HCT116 (cell line): ENCODE results near the gene ARPP21. TPM values are rescaled to one million over a fixed set of nuclear protein-coding genes. Genes with fewer than 3 reads are reported as not detected.

ENCODE experiments used
- ATAC-seq: fragments of 200-7000 bp; cut with Tn5 transposase; 2 replicates; pipeline ENCODE4 v1.9.1; 2020; ENCODE audit warnings: mild to moderate bottlenecking, moderate library complexity
- BruUV-seq: library from RNA; stranded (reverse); fragments of 400-500 nt; replicated peaks from 2 replicates; lab custom pipeline; 2021; lab: Mats Ljungman, UMichigan
- CTCF ChIA-PET: fragments of 300-600 bp; sonication (Branson Sonifier 250); formaldehyde crosslinking; loops from one replicate; lab custom pipeline; 2021; ENCODE audit warnings: antibody characterized with exemption; lab: Charles Lee
- POLR2A ChIA-PET: fragments of 300-600, 350-600 bp; sonication (Branson Sonifier 250); formaldehyde crosslinking; loops from one replicate; lab custom pipeline; 2021; ENCODE audit warnings: antibody characterized with exemption; lab: Charles Lee
- RAD21 ChIA-PET, 2 experiments: fragments of 300-600 bp; sonication (Branson Sonifier 250); formaldehyde crosslinking; loops; one replicate each; lab custom pipeline; 2023; ENCODE audit warnings: low total read pairs in 2 of 2; ENCODE audit not compliant: uncharacterized antibody in 2 of 2, unreplicated experiment in 2 of 2, low non-redundant PET in 1 of 2; lab: Charles Lee
- DNase-seq: peaks from one replicate; pipeline ENCODE4 v3.0.0-alpha.2; 2010; ENCODE audit warnings: low read depth, low spot score
- H2AFZ ChIP-seq: fragments of 200-600 bp; shearing (Covaris generic), sonication (generic); 2 replicates; pipeline ENCODE4 v1.6.1; 2017; ENCODE audit warnings: low read depth, mixed run types, mixed read lengths, antibody characterized with exemption, low read length; ENCODE audit not compliant: poor library complexity, severe bottlenecking
- H3K27ac ChIP-seq: 2 replicates; pipeline ENCODE4 v1.5.1; 2012; ENCODE audit warnings: low read depth, low read length
- H3K27me3 ChIP-seq: fragments of 200-600 bp; sonication (generic); 2 replicates; pipeline ENCODE4 v1.6.1; 2016; ENCODE audit warnings: mixed run types, low read length, mixed read lengths; ENCODE audit not compliant: insufficient read depth
- H3K36me3 ChIP-seq, 2 experiments: fragments of 200-500 bp in 1 of 2; fragments of 200-600 bp in 1 of 2; sonication (Bioruptor generic) in 1 of 2; sonication (generic) in 1 of 2; 2 replicates each; pipeline versions ENCODE4 v1.5.1 to v1.6.1; 2014 to 2016; ENCODE audit warnings: low read length in 2 of 2, inconsistent platforms in 1 of 2, mixed read lengths in 1 of 2, mixed run types in 1 of 2; ENCODE audit not compliant: insufficient read depth in 2 of 2, control insufficient read depth in 1 of 2
- H3K4me1 ChIP-seq, 2 experiments: fragments of 200-600 bp in 1 of 2; sonication (generic) in 1 of 2; 2 replicates each; pipeline versions ENCODE4 v1.5.1 to v1.6.1; 2012 to 2017; ENCODE audit warnings: low read length in 2 of 2, inconsistent platforms in 1 of 2, mild to moderate bottlenecking in 1 of 2, mixed read lengths in 1 of 2, mixed run types in 1 of 2, moderate library complexity in 1 of 2; ENCODE audit not compliant: insufficient read depth in 2 of 2, control insufficient read depth in 1 of 2
- H3K4me2 ChIP-seq: fragments of 200-600 bp; sonication (generic); 2 replicates; pipeline ENCODE4 v1.6.1; 2017; ENCODE audit warnings: mixed run types, low read length, mixed read lengths
- H3K4me3 ChIP-seq, 2 experiments: fragments of 200-600 bp in 1 of 2; sonication (generic) in 1 of 2; replicated peaks in 1 of 2; 2 replicates each; pipeline ENCODE4 v1.5.1; 2011 to 2016; ENCODE audit warnings: low read length in 2 of 2, control low read depth in 1 of 2, low read depth in 1 of 2, mild to moderate bottlenecking in 1 of 2, mixed read lengths in 1 of 2, mixed run types in 1 of 2
- H3K79me2 ChIP-seq: fragments of 200-600 bp; sonication (generic); 2 replicates; pipeline ENCODE4 v1.6.1; 2017; ENCODE audit warnings: mild to moderate bottlenecking, mixed run types, low read length, moderate library complexity, mixed read lengths; ENCODE audit not compliant: insufficient read depth
- H3K9ac ChIP-seq: fragments of 200-600 bp; sonication (generic); 2 replicates; pipeline ENCODE4 v1.6.1; 2016; ENCODE audit warnings: low read length, mixed read lengths
- H3K9me2 ChIP-seq: fragments of 200-600 bp; sonication (generic), shearing (Covaris generic); 2 replicates; pipeline ENCODE4 v1.6.1; 2017; ENCODE audit warnings: mixed run types, mild to moderate bottlenecking, moderate library complexity; ENCODE audit not compliant: insufficient read depth
- H3K9me3 ChIP-seq, 2 experiments: fragments of 200-500 bp in 1 of 2; fragments of 200-600 bp in 1 of 2; sonication (Bioruptor generic) in 1 of 2; sonication (generic) in 1 of 2; 2 replicates each; pipeline ENCODE4 v1.6.1; 2014 to 2017; ENCODE audit warnings: low read length in 2 of 2, mixed read lengths in 2 of 2, inconsistent platforms in 1 of 2, low read depth in 1 of 2, mild to moderate bottlenecking in 1 of 2, mixed run types in 1 of 2, moderate library complexity in 1 of 2; ENCODE audit not compliant: control insufficient read depth in 1 of 2, insufficient read depth in 1 of 2
- H4K20me1 ChIP-seq: fragments of 200-600 bp; sonication (generic), shearing (Covaris generic); 2 replicates; pipeline ENCODE4 v1.6.1; 2017; ENCODE audit warnings: mixed run types, mild to moderate bottlenecking, moderate library complexity; ENCODE audit not compliant: insufficient read depth
- ATF3 ChIP-seq: IDR thresholded peaks from 2 replicates; pipeline ENCODE4 v1.6.1; 2012
- CEBPB ChIP-seq: IDR thresholded peaks from 2 replicates; pipeline ENCODE4 v1.6.1; 2012; ENCODE audit warnings: low read depth
- EGR1 ChIP-seq: IDR thresholded peaks from 2 replicates; pipeline ENCODE4 v1.6.1; 2012; ENCODE audit warnings: low read depth
- ELF1 ChIP-seq: IDR thresholded peaks from 2 replicates; pipeline ENCODE4 v1.6.1; 2012; ENCODE audit warnings: low read depth, borderline replicate concordance
- EZH2 ChIP-seq: fragments of 200-600 bp; sonication (generic); IDR thresholded peaks from 2 replicates; pipeline ENCODE4 v1.6.1; 2017; ENCODE audit warnings: antibody characterized with exemption, mixed run types
- EZH2phosphoT487 ChIP-seq: fragments of 200-600 bp; IDR thresholded peaks from 2 replicates; pipeline ENCODE4 v1.6.1; 2018; ENCODE audit warnings: antibody characterized with exemption, borderline replicate concordance
- FOSL1 ChIP-seq: IDR thresholded peaks from 2 replicates; pipeline ENCODE4 v1.6.1; 2012; ENCODE audit warnings: low read depth
- MAX ChIP-seq: IDR thresholded peaks from 2 replicates; pipeline ENCODE4 v1.6.1; 2012
- POLR2A ChIP-seq: IDR thresholded peaks from 2 replicates; pipeline ENCODE4 v1.7.0; 2011; ENCODE audit warnings: borderline replicate concordance; ENCODE audit not compliant: insufficient read depth, insufficient read length; ENCODE audit errors: extremely low read depth
- RAD21 ChIP-seq: IDR thresholded peaks from 2 replicates; pipeline ENCODE4 v1.6.1; 2012; ENCODE audit warnings: low read depth, mild to moderate bottlenecking
- SP1 ChIP-seq: IDR thresholded peaks from 2 replicates; pipeline ENCODE4 v1.6.1; 2012; ENCODE audit warnings: low read depth
- SRF ChIP-seq: IDR thresholded peaks from 2 replicates; pipeline ENCODE4 v1.6.1; 2012; ENCODE audit warnings: low read depth
- ZNF274 ChIP-seq: fragments of 200-500 bp; sonication (Bioruptor generic); IDR thresholded peaks from 2 replicates; pipeline ENCODE4 v1.6.1; 2014; ENCODE audit warnings: mild to moderate bottlenecking, low read depth, low read length, inconsistent platforms
- intact Hi-C: fragments of 100-400 bp; cut with micrococcal nuclease; formaldehyde crosslinking; loops from 2 replicates; pipeline ENCODE4 v1.10.0; 2022
- total RNA-seq: library from RNA; stranded (reverse); gene quantifications from one replicate; pipeline ENCODE4 v1.2.1, GENCODE V29; 2021; ENCODE audit not compliant: unreplicated experiment

The ARPP21 gene
- total RNA-seq, 1 experiment from 2014 or later = not detected

GRCh38 chr3:35780800-35781199 is 141.5 kb downstream of the ARPP21 start:
- Histone ChIP-seq H3K4me1 (no peaks in the 10 kb centered on the region), H3K9me3 (peaks cover 8 to 12% of the 10 kb centered on the region in 2 experiments; a peak in 2 of 4 replicates), H3K27me3 (no peaks in the 10 kb centered on the region), H3K4me3 (no peak overlapping the region), H4K20me1 (no peaks in the 10 kb centered on the region), H3K9ac (no peak overlapping the region), H3K4me2 (no peak overlapping the region), H3K27ac (no peak overlapping the region), H3K79me2 (no peaks in the 10 kb centered on the region), H3K36me3 (no peaks in the 10 kb centered on the region), H3K9me2 (no peaks in the 10 kb centered on the region), H2AFZ (no peak overlapping the region)
- ChIA-PET POLR2A (no interaction called here), CTCF (no interaction called here), RAD21 (no interaction called here)
- DNase-seq (no peak), ATAC-seq (no peak)
- intact Hi-C loops = no loop called here
- BruUV-seq = no TSS peak
- TF ChIP-seq ELF1 (no peak), FOSL1 (no peak), ATF3 (no peak), ZNF274 (no peak), EZH2phosphoT487 (no peak), SP1 (no peak), EGR1 (no peak), SRF (no peak), POLR2A (no peak), EZH2 (no peak)

- no peak overlapping the region for H3K27ac ChIP-seq
- H3K4me3 ChIP-seq = no peak overlapping the region
- CTCF ChIA-PET = no interaction called here
- H3K27me3 ChIP-seq = no peaks in the 10 kb centered on the region
- H3K9ac ChIP-seq = no peak overlapping the region
- no peaks in the 10 kb centered on the region for H3K9me2 ChIP-seq
- no peak for DNase-seq
- POLR2A ChIA-PET = no interaction called here
- no TSS peak for BruUV-seq
- no peaks in the 10 kb centered on the region for H3K4me1 ChIP-seq
- H3K79me2 ChIP-seq = no peaks in the 10 kb centered on the region
- intact Hi-C loops = no loop called here
- peaks cover 7 to 15% of the 10 kb centered on the region in 2 experiments; a peak in 2 of 4 replicates for H3K9me3 ChIP-seq
- RAD21 ChIA-PET = no interaction called here
- no peak overlapping the region for H2AFZ ChIP-seq
- ATAC-seq = no peak
- no peak overlapping the region for H3K4me2 ChIP-seq
- no peaks in the 10 kb centered on the region for H4K20me1 ChIP-seq
- TF ChIP-seq MAX (no peak), EZH2 (no peak), CEBPB (no peak), RAD21 (no peak)
- H3K36me3 ChIP-seq = no peaks in the 10 kb centered on the region
Observed at GRCh38 chr3:35781558-35781957, 142.2 kb downstream of the ARPP21 start.
